Liver (tissue), 9 donors: ENCODE measurements around the gene MGME1. TPM values are rescaled to one million over a fixed set of nuclear protein-coding genes. Genes with fewer than 3 reads are reported as not detected.

Experiments used
- DNase-seq: peaks from one replicate; pipeline ENCODE4 v3.0.0-alpha.2; 2017; ENCODE audit warnings: low spot score
- H3K27ac ChIP-seq, 2 donors: one replicate each; pipeline ENCODE4 v1.7.0; 2013; ENCODE audit warnings: inconsistent platforms in 2 of 2, low read length in 2 of 2, control low read depth in 1 of 2, low read depth in 1 of 2, mild to moderate bottlenecking in 1 of 2
- H3K27me3 ChIP-seq, 4 donors: one replicate each; pipeline versions ENCODE4 v1.6.1 to v1.7.0; 2013; ENCODE audit warnings: low read length in 3 of 4, inconsistent platforms in 1 of 4, mild to moderate bottlenecking in 1 of 4, moderate library complexity in 1 of 4; ENCODE audit not compliant: control insufficient read depth in 4 of 4, insufficient read depth in 4 of 4
- H3K36me3 ChIP-seq, 4 donors: one replicate each; pipeline versions ENCODE4 v1.6.1 to v1.7.0; 2013; ENCODE audit warnings: low read length in 3 of 4, mild to moderate bottlenecking in 3 of 4, low read depth in 1 of 4, moderate library complexity in 1 of 4; ENCODE audit not compliant: control insufficient read depth in 4 of 4, insufficient read depth in 3 of 4
- H3K4me1 ChIP-seq, 4 donors: one replicate each; pipeline versions ENCODE4 v1.6.1 to v1.7.0; 2013; ENCODE audit warnings: low read length in 3 of 4, mild to moderate bottlenecking in 3 of 4, moderate library complexity in 1 of 4; ENCODE audit not compliant: control insufficient read depth in 4 of 4, insufficient read depth in 4 of 4
- H3K4me3 ChIP-seq, 3 donors: one replicate each; pipeline versions ENCODE4 v1.6.1 to v1.7.0; 2013; ENCODE audit warnings: low read length in 3 of 3, control low read depth in 1 of 3, low read depth in 1 of 3, mild to moderate bottlenecking in 1 of 3
- H3K9ac ChIP-seq, 2 donors: one replicate each; pipeline ENCODE4 v1.7.0; 2013; ENCODE audit warnings: low read length in 2 of 2, mild to moderate bottlenecking in 2 of 2, moderate library complexity in 2 of 2, control low read depth in 1 of 2, low read depth in 1 of 2
- H3K9me3 ChIP-seq, 4 donors: one replicate each; pipeline versions ENCODE4 v1.6.1 to v1.7.0; 2013; ENCODE audit warnings: low read length in 3 of 4; ENCODE audit not compliant: control insufficient read depth in 4 of 4
- EGR1 ChIP-seq, 2 donors: IDR thresholded peaks; 2 replicates each; pipeline ENCODE4 v1.6.1; 2016 to 2018; ENCODE audit warnings: antibody characterized with exemption in 2 of 2, low read depth in 2 of 2
- FOXA1 ChIP-seq: IDR thresholded peaks from 2 replicates; pipeline ENCODE4 v1.6.1; 2016; ENCODE audit warnings: antibody characterized with exemption
- FOXA2 ChIP-seq: IDR thresholded peaks from 2 replicates; pipeline ENCODE4 v1.6.1; 2016; ENCODE audit warnings: antibody characterized with exemption
- GABPA ChIP-seq, 2 donors: IDR thresholded peaks in 1 of 2; conservative IDR thresholded peaks in 1 of 2; 2 replicates each; pipeline ENCODE4 v1.6.1; 2016; ENCODE audit warnings: antibody characterized with exemption in 2 of 2, mild to moderate bottlenecking in 1 of 2, moderate library complexity in 1 of 2
- HNF4A ChIP-seq, 2 donors: conservative IDR thresholded peaks; 2 replicates each; pipeline ENCODE4 v1.6.1; 2016; ENCODE audit warnings: antibody characterized with exemption in 2 of 2, mild to moderate bottlenecking in 2 of 2
- HNF4G ChIP-seq: IDR thresholded peaks from 2 replicates; pipeline ENCODE4 v1.6.1; 2016; ENCODE audit warnings: antibody characterized with exemption
- JUND ChIP-seq, 2 donors: IDR thresholded peaks; 2 replicates each; pipeline ENCODE4 v1.6.1; 2016; ENCODE audit warnings: antibody characterized with exemption in 2 of 2
- NR2F2 ChIP-seq: IDR thresholded peaks from 2 replicates; pipeline ENCODE4 v1.6.1; 2016; ENCODE audit warnings: antibody characterized with exemption
- RAD21 ChIP-seq, 2 donors: IDR thresholded peaks; 2 replicates each; pipeline ENCODE4 v1.6.1; 2016; ENCODE audit warnings: antibody characterized with exemption in 2 of 2, mild to moderate bottlenecking in 2 of 2
- RXRA ChIP-seq, 2 donors: IDR thresholded peaks; 2 replicates each; pipeline ENCODE4 v1.6.1; 2017 to 2018; ENCODE audit warnings: antibody characterized with exemption in 2 of 2, mild to moderate bottlenecking in 1 of 2
- TAF1 ChIP-seq: conservative IDR thresholded peaks from 2 replicates; pipeline ENCODE4 v1.6.1; 2016; ENCODE audit warnings: antibody characterized with exemption, mild to moderate bottlenecking
- YY1 ChIP-seq: IDR thresholded peaks from 2 replicates; pipeline ENCODE4 v1.6.1; 2016; ENCODE audit warnings: antibody characterized with exemption, mild to moderate bottlenecking
- WGBS: extraction: QIAGEN DNeasy Blood & Tissue Kit; methylation state at CpG from one replicate; pipeline ENCODE4 v1.1.7; 2013; 5-methylcytosine and 5-hydroxymethylcytosine counted together
- polyA plus RNA-seq, 2 donors: library from polyadenylated mRNA; stranded (reverse) in 1 of 2; unstranded in 1 of 2; fragments of 200-250 nt in 1 of 2; fragments of >200 nt in 1 of 2; fragmentation: Nextera tagmentation in 1 of 2; extraction: Ambion mirVana in 1 of 2; gene quantifications; one replicate each; pipeline versions ENCODE4 v1.2.1 to v1.2.3, GENCODE V29; 2013 to 2015
- total RNA-seq, 2 donors: library from RNA; depleted of rRNA; stranded (reverse); fragments of >200 nt; gene quantifications; one replicate each; pipeline ENCODE4 v1.2.3, GENCODE V29; 2014
- TF ChIP-seq, protein P1 (sequence below): IDR thresholded peaks from 2 replicates; pipeline ENCODE4 v1.6.1; 2016; ENCODE audit warnings: antibody characterized with exemption, mild to moderate bottlenecking
- TF ChIP-seq, protein P2 (sequence below): IDR thresholded peaks from 2 replicates; pipeline ENCODE4 v1.6.1; 2016; ENCODE audit warnings: antibody characterized with exemption
- TF ChIP-seq, protein P3 (sequence below): IDR thresholded peaks from 2 replicates; pipeline ENCODE4 v1.6.1; 2016; ENCODE audit warnings: antibody characterized with exemption
- TF ChIP-seq, protein P4 (sequence below): IDR thresholded peaks from 2 replicates; pipeline ENCODE4 v1.6.1; 2016; ENCODE audit warnings: antibody characterized with exemption
- TF ChIP-seq, protein P5 (sequence below): fragments of 150-350 bp; IDR thresholded peaks from 2 replicates; pipeline ENCODE4 v1.5.1; 2017; ENCODE audit warnings: improper control_type of control experiment, low read depth, low read length; ENCODE audit not compliant: missing input control
- donor health status: healthy.
- donor health status: healthy.
- donor health status: healthy.
- donor health status: healthy.
- donor health status: healthy.

MGME1 gene
- total and polyA plus RNA-seq, 4 donors = 4.2 to 26.8 (median 6.7) TPM

DNA sequence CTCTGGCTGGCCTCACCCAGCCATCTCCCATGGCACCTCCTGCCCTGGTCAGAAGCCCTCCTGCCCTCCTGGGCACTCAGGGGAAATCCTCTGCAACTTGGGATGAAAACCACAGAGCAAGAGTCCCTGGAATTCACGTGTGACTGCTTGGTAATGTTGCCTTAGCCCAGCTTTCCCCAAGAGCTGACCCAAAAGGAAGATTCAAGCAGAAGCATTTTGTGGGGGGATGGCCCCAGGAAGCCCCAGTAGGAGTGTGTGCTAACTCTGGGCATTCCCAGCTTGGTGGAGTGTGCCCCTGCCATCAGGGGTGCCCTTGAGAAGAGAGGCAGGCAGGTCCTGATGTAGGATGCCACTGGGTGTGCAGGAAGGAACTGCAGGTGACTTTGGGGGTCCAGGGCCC, 35.7 kb upstream of the MGME1 start:
- Histone ChIP-seq H3K4me1 (peaks cover 0 to 2% (median 0%) of the 10 kb centered on the region in 4 donors), H3K27me3 (no peaks in the 10 kb centered on the region), H3K4me3 (no peak overlapping the region), H3K27ac (no peak overlapping the region), H3K36me3 (no peaks in the 10 kb centered on the region), H3K9ac (no peak overlapping the region), H3K9me3 (no peaks in the 10 kb centered on the region)
- TF ChIP-seq YY1 = no peak
- no peak for TF ChIP-seq JUND (IDR thresholded peaks at IDR 0.05)
- TF ChIP-seq HNF4A (conservative IDR thresholded peaks at IDR 0.05) = no peak
- TF ChIP-seq FOXA1 = no peak
- no peak for TF ChIP-seq RXRA (IDR thresholded peaks at IDR 0.05)
- TF ChIP-seq, protein P1, sequence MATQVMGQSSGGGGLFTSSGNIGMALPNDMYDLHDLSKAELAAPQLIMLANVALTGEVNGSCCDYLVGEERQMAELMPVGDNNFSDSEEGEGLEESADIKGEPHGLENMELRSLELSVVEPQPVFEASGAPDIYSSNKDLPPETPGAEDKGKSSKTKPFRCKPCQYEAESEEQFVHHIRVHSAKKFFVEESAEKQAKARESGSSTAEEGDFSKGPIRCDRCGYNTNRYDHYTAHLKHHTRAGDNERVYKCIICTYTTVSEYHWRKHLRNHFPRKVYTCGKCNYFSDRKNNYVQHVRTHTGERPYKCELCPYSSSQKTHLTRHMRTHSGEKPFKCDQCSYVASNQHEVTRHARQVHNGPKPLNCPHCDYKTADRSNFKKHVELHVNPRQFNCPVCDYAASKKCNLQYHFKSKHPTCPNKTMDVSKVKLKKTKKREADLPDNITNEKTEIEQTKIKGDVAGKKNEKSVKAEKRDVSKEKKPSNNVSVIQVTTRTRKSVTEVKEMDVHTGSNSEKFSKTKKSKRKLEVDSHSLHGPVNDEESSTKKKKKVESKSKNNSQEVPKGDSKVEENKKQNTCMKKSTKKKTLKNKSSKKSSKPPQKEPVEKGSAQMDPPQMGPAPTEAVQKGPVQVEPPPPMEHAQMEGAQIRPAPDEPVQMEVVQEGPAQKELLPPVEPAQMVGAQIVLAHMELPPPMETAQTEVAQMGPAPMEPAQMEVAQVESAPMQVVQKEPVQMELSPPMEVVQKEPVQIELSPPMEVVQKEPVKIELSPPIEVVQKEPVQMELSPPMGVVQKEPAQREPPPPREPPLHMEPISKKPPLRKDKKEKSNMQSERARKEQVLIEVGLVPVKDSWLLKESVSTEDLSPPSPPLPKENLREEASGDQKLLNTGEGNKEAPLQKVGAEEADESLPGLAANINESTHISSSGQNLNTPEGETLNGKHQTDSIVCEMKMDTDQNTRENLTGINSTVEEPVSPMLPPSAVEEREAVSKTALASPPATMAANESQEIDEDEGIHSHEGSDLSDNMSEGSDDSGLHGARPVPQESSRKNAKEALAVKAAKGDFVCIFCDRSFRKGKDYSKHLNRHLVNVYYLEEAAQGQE = no peak
- no peak for TF ChIP-seq TAF1
- DNase-seq = no peak
- 92% methylated on average over 1 of the region's 1 CpG for WGBS

DNA sequence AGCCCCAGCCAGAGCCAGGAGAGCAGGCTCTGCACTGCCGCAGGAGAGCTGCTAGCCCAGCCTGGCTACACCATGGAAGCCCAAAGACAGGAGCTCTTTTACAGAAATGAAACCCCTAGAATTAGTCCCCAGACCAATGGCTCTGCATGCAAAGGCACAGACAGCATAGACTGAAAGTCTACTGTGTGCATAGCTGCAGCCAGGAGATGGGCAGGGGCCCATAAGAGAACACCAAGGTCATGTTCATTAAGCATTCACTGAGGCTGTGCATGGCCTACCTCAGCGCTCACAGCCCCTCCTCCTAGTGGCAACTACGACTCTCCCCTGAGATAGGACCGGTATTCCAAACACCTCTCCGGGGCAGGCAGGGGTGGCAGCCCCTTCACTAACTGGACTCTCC, 35.1 kb upstream of the MGME1 start:
- Histone ChIP-seq H3K36me3 (no peaks in the 10 kb centered on the region), H3K4me1 (peaks cover 0 to 4% (median 0%) of the 10 kb centered on the region in 4 donors), H3K4me3 (no peak overlapping the region), H3K9ac (no peak overlapping the region), H3K9me3 (no peaks in the 10 kb centered on the region), H3K27me3 (no peaks in the 10 kb centered on the region), H3K27ac (no peak overlapping the region)
- TF ChIP-seq HNF4G (no peak), EGR1 (IDR thresholded peaks at IDR 0.05; ENCODE audit: low read depth in 2 of 2) (no peak), GABPA (IDR thresholded peaks at IDR 0.05 in 1 of 2, conservative IDR thresholded peaks at IDR 0.05 in 1 of 2) (no peak), NR2F2 (no peak), FOXA1 (no peak), HNF4A (conservative IDR thresholded peaks at IDR 0.05) (no peak), FOXA2 (no peak), TAF1 (no peak), RAD21 (IDR thresholded peaks at IDR 0.05) (no peak), JUND (IDR thresholded peaks at IDR 0.05) (no peak), RXRA (IDR thresholded peaks at IDR 0.05) (no peak)
- TF ChIP-seq, protein P2, sequence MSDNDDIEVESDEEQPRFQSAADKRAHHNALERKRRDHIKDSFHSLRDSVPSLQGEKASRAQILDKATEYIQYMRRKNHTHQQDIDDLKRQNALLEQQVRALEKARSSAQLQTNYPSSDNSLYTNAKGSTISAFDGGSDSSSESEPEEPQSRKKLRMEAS = no peak
- TF ChIP-seq, protein P1 = no peak
- TF ChIP-seq, protein P3, sequence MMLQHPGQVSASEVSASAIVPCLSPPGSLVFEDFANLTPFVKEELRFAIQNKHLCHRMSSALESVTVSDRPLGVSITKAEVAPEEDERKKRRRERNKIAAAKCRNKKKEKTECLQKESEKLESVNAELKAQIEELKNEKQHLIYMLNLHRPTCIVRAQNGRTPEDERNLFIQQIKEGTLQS = no peak
- TF ChIP-seq, protein P4, sequence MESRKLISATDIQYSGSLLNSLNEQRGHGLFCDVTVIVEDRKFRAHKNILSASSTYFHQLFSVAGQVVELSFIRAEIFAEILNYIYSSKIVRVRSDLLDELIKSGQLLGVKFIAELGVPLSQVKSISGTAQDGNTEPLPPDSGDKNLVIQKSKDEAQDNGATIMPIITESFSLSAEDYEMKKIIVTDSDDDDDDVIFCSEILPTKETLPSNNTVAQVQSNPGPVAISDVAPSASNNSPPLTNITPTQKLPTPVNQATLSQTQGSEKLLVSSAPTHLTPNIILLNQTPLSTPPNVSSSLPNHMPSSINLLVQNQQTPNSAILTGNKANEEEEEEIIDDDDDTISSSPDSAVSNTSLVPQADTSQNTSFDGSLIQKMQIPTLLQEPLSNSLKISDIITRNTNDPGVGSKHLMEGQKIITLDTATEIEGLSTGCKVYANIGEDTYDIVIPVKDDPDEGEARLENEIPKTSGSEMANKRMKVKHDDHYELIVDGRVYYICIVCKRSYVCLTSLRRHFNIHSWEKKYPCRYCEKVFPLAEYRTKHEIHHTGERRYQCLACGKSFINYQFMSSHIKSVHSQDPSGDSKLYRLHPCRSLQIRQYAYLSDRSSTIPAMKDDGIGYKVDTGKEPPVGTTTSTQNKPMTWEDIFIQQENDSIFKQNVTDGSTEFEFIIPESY = no peak
- TF ChIP-seq, protein P5, sequence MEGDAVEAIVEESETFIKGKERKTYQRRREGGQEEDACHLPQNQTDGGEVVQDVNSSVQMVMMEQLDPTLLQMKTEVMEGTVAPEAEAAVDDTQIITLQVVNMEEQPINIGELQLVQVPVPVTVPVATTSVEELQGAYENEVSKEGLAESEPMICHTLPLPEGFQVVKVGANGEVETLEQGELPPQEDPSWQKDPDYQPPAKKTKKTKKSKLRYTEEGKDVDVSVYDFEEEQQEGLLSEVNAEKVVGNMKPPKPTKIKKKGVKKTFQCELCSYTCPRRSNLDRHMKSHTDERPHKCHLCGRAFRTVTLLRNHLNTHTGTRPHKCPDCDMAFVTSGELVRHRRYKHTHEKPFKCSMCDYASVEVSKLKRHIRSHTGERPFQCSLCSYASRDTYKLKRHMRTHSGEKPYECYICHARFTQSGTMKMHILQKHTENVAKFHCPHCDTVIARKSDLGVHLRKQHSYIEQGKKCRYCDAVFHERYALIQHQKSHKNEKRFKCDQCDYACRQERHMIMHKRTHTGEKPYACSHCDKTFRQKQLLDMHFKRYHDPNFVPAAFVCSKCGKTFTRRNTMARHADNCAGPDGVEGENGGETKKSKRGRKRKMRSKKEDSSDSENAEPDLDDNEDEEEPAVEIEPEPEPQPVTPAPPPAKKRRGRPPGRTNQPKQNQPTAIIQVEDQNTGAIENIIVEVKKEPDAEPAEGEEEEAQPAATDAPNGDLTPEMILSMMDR = no peak
- no peak for DNase-seq
- 97% methylated on average over 5 of the region's 5 CpGs for WGBS
